Stimulated activated CD4-positive, alpha-beta T cell treated with anti-CD3 and anti-CD28 coated beads, Interleukin-2, amount 100 ng/mL, for 48 hours (primary cell): ENCODE results near the gene TMPRSS6.

ENCODE experiments used
- DNase-seq, 2 donors: peaks; one replicate each; pipeline ENCODE4 v3.0.0-alpha.2; 2020

The TMPRSS6 gene

GRCh38 chr22:37024339-37025157 is 85.0 kb downstream of the TMPRSS6 start:
- DNase-seq: no peak

GRCh38 chr22:37023743-37024338 is 85.7 kb downstream of the TMPRSS6 start:
- no peak for DNase-seq

- DNase-seq: no peak
Measured at GRCh38 chr22:37022483-37023337, 86.8 kb downstream of the TMPRSS6 start.

- DNase-seq: peak; percentile 53 to 62
Measured at GRCh38 chr22:37021710-37022482, 87.6 kb downstream of the TMPRSS6 start.

GRCh38 chr22:37021041-37021440 is 88.5 kb downstream of the TMPRSS6 start:
- no peak for DNase-seq

GRCh38 chr22:37020192-37020479 is 89.4 kb downstream of the TMPRSS6 start:
- DNase-seq: no peak

GRCh38 chr22:37019309-37020191 is 90.0 kb downstream of the TMPRSS6 start, which contains the start of the genes MPST and TST:
Gene MPST (plus strand): TSS chr22:37019742. CDS start chr22:37019837, 95 bp downstream.
Gene TST (minus strand): TSS chr22:37019447. CDS start chr22:37018732, 715 bp downstream.
- peak; percentile 19 to 33 for DNase-seq

GRCh38 chr22:37018815-37019308 is 90.7 kb downstream of the TMPRSS6 start:
- no peak for DNase-seq

- no peak for DNase-seq
Measured at GRCh38 chr22:37018086-37018814, 91.3 kb downstream of the TMPRSS6 start.

GRCh38 chr22:37017356-37017755 is 92.2 kb downstream of the TMPRSS6 start:
- DNase-seq: no peak

GRCh38 chr22:37016134-37016910 is 93.2 kb downstream of the TMPRSS6 start:
- DNase-seq: no peak

- DNase-seq: no peak
Measured at GRCh38 chr22:37015587-37015878, 94.0 kb downstream of the TMPRSS6 start.
